GM18867 (cell line): Measurements from ENCODE around the gene BEST4.
A peak's percentile ranks its signal among the peaks of the same experiment; 100 is the strongest.
"Not testable (repeated sequence)": the region's sequence is repeated elsewhere in the genome, so short reads cannot be mapped to it uniquely, and the experiment has no call there.

Experiments used
- ATAC-seq: cut with Tn5 transposase; IDR thresholded peaks from one replicate; pipeline ENCODE4 v1.9.1; 2021; ENCODE audit warnings: mild to moderate bottlenecking, moderate library complexity; ENCODE audit not compliant: unreplicated experiment

BEST4 gene

GRCh38 chr1:44819608-44820327, 31.8 kb upstream of the BEST4 start:
- peak; percentile 82 for ATAC-seq

GRCh38 chr1:44819196-44819607, 31.2 kb upstream of the BEST4 start:
- no peak for ATAC-seq

- no peak for ATAC-seq
Observed at GRCh38 chr1:44817771-44818495, 30.0 kb upstream of the BEST4 start.

GRCh38 chr1:44817307-44817706, 29.3 kb upstream of the BEST4 start:
- ATAC-seq, result no peak

GRCh38 chr1:44815926-44816325, 28.0 kb upstream of the BEST4 start:
- ATAC-seq, result not testable (repeated sequence)

- no peak for ATAC-seq
Observed at GRCh38 chr1:44812822-44813543, 25.0 kb upstream of the BEST4 start.

GRCh38 chr1:44811234-44811633, 23.3 kb upstream of the BEST4 start:
- ATAC-seq, result no peak

GRCh38 chr1:44810762-44811105, 22.8 kb upstream of the BEST4 start:
- not testable (repeated sequence) for ATAC-seq

- no peak for ATAC-seq
Observed at GRCh38 chr1:44810101-44810761, 22.3 kb upstream of the BEST4 start.

- no peak for ATAC-seq
Observed at GRCh38 chr1:44808938-44809917, 21.3 kb upstream of the BEST4 start.

- ATAC-seq, result no peak
Observed at GRCh38 chr1:44808063-44808937, 20.3 kb upstream of the BEST4 start, which contains the start of gene BTBD19. BTBD19 (plus strand) TSS chr1:44808523; CDS start chr1:44808821, 298 bp downstream.

- ATAC-seq, result no peak
Observed at GRCh38 chr1:44807364-44808062, 19.5 kb upstream of the BEST4 start.

GRCh38 chr1:44806704-44807363, 18.9 kb upstream of the BEST4 start, which contains the start of gene DYNLT4:
DYNLT4 (minus strand) TSS chr1:44807351; CDS start chr1:44806668, 683 bp downstream.
- no peak for ATAC-seq

GRCh38 chr1:44806025-44806703, 18.2 kb upstream of the BEST4 start:
- ATAC-seq, result no peak

- no peak for ATAC-seq
Observed at GRCh38 chr1:44805311-44806024, 17.5 kb upstream of the BEST4 start.

GRCh38 chr1:44803312-44804095, 15.5 kb upstream of the BEST4 start:
- no peak for ATAC-seq
